Hematopoietic multipotent progenitor cell treated with erythropoietin and hydrocortisone succinate and interleukin-3 and kit ligand, for 8 days (in vitro differentiated cells): Measurements from ENCODE around the gene RAB3IL1.

Experiments used
- DNase-seq: peaks from one replicate; pipeline ENCODE4 v3.0.0-alpha.2; 2015

RAB3IL1 gene

DNA sequence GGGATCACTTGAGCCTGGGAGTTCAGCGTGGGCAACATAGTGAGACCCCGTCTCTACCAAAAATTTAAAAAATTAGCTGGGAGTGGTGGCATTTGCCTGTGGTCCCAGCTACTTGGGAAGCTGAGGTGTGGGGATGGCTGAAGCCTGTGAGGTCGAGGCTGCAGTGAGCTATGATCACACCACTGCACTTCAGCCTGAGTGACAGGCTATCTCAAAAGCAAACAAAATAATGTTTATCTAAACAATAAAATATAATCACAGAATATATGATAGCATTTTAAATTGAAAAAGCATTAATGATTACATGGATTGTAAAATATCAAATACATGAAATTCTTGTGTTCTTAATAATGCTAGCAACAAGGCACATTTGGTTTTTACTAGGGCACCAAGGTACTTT is 35.5 kb upstream of the RAB3IL1 start:
- no peak for DNase-seq

DNA sequence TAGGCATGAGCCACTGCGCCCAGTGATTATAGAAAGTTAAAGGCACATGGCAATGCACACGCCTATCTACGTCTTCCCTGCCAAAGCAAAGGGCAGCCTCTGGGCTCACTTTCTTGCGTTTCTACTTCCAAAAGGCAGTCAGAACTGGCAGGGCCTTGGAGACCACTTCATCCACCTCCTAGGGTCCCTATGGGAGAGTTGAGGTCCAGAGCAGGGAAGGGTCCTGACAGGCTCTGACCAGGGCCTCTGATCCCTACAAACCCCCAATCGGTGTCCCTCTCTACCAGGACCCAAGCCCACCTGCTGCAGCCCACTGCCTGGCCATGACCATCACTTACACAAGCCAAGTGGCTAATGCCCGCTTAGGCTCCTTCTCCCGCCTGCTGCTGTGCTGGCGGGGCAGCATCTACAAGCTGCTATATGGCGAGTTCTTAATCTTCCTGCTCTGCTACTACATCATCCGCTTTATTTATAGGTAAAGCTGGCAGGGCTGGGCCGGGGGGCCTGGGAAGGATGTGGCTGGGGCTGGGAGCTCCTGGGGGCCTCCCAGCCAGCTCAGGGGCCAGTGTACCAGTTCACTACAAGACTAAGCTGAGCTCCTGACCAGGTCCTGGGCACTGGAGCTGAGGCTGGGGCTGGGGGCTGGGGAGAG is 34.2 kb upstream of the RAB3IL1 start:
- DNase-seq: no peak

DNA sequence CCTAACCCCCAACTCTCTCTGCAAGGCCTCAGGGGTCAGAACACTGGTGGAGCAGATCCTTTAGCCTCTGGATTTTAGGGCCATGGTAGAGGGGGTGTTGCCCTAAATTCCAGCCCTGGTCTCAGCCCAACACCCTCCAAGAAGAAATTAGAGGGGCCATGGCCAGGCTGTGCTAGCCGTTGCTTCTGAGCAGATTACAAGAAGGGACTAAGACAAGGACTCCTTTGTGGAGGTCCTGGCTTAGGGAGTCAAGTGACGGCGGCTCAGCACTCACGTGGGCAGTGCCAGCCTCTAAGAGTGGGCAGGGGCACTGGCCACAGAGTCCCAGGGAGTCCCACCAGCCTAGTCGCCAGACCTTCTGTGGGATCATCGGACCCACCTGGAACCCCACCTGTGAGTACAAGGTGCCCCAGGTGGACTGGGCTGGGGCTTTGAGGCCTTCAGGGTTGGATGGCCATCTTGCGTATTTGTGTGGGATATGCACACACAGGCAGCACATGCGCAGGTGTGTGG is 32.7 kb upstream of the RAB3IL1 start, which contains the start of gene BEST1:
Gene BEST1 (plus strand): TSS at position 317 of the 513 bp plus-strand sequence. CDS start 1,456 bp downstream, outside the sequence.
- DNase-seq: no peak

DNA sequence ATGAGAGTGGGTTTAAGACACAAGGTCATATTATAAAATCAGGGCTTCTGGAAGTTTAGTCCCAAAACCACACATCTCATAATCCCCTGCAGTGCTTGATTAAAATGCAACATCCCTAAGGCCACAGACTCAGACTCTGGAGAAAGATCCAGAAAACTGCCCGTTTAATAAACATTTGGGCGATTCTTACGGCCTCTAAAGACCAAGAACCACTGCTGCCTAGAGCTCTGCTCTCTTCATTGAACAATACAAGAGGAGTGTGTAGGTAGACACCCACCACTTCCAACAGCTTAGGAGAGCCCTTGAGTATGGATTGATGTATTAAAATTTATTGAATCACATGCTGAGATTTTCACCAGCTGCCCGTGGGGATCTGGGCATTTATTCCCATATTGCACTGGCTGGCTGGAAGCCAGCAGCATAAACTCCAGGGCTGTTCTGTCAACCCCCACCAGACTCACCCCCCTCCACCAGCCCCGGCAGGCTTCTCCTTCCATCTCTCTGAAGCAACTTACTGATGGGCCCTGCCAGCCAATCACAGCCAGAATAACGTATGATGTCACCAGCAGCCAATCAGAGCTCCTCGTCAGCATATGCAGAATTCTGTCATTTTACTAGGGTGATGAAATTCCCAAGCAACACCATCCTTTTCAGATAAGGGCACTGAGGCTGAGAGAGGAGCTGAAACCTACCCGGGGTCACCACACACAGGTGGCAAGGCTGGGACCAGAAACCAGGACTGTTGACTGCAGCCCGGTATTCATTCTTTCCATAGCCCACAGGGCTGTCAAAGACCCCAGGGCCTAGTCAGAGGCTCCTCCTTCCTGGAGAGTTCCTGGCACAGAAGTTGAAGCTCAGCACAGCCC is 32.0 kb upstream of the RAB3IL1 start:
- DNase-seq: peak; percentile 77

DNA sequence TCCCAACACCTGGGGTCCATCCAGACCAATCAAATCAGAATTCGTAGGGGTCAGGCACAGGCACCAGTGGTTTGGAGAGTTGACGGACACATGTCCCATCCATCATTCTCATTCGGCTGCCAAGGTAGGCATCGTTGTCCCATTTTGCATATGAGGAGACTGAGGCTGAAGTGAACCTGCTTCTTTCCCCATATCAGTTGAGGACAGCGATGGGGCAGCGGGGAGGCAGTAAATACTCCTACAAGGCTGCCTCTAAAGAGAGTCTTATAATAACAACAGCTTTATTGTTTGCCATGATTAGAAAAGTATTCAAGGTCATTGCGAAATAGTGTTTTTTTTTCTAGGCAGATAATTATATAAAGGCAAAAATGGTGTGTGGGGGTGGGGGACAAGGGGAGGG is 31.1 kb upstream of the RAB3IL1 start:
- no peak for DNase-seq

DNA sequence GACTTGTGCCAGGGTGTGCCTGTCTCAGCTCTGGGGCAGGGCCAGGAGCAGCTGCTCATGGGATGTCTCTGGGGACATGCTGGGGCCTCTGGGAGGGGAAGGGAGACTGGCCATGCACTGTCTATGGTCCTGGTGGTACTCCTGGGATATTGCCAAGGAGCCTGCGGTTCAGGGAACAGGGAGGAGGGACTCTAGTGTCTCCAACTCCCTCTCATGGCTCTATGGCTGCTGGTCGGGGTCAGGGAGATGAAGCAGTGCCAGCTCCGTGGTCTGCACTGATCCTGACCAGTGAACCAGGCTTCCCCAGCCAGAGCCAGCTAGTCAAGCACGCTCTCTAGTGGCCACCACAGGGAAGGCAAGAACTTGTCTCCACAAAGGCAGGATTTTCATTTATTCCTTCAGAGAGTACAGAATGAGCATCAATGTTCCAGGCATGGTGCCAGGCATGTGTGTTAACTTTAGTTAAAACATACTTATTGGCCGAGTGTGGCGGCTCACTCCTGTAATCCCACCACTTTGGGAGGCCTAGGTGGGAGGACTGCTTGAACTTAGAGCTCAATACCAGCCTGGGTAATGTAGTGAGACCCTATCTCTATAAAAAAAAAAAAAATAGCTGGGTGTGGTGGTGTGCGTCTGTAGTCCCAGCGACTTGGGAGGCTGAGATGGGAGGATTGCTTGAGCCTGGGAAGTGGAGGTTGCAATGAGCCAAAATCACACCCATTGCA is 30.3 kb upstream of the RAB3IL1 start:
- peak; percentile 91 for DNase-seq

DNA sequence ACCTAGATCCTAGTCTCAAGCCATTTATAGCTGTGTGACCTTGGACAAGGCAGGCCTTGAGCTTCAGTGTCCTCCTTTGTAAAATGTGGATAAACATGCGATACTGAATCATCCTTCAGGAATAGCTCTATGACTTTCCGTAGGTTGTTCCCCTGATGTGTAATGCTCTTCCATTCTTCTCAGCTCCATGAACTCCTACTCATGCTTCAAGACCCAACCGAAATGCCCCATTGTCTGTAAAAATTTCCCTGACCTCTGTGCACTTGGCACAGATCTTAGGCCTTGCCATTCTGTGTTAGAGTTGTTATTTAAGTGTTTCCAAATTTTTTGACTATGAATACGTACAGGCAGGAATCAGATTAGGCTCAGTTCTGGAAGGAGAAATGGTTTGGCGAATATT is 29.5 kb upstream of the RAB3IL1 start:
- DNase-seq: no peak

DNA sequence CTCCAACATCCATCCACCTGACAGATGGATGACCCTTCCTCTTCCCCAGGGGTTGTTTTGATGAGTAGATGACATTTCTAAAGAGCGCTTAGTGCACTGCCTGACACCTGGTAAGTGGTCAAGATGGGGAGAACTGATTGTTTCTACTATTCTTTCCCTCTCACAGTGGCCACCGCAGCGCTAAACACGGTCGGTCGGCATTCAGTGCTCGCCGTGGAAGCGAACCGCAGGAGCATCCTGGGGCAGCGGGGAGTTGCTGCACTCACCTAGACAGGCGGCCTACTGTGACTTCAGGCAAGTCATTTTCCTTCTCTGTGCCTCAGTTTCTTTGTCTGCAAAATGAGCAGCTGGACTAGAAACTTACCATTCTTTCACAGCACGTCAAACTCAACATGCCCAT is 27.8 kb upstream of the RAB3IL1 start:
- DNase-seq: no peak

DNA sequence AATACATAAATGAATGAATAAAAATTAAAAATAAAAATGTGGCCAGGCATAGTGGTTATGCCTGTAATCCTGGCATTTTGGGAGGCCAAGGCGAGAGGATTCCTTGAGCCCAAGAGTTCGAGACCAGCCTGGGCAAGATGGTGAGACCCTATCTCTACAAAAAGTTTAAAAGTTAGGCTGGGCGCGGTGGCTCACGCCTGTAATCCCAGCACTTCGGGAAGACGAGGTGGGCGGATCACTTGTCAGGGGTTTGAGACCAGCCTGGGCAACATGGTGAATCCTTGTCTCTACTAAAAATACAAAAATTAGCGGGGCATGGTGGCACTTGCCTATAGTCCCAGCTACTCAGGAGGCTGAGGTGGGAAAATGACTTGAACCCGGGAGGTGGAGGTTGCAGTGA is 23.1 kb upstream of the RAB3IL1 start:
- DNase-seq: no peak

DNA sequence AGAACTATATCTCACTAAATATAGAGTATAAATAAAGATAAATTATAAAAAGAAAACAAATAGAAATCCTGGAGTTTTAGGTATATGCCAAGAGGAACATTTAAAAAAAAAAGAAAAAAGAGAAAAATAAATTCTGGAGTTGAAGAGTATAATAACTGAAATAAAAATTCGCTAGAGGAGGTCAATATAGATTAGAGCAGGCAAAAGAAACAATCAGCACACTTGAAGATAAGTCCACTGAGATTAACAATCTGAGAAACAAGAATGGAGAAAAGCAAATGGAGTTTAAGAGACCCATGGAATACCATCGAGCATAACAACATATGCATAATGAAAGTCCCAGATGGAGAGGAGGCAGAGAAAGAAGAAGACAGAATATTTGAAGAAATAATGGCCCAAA is 18.5 kb upstream of the RAB3IL1 start:
- DNase-seq: no peak

DNA sequence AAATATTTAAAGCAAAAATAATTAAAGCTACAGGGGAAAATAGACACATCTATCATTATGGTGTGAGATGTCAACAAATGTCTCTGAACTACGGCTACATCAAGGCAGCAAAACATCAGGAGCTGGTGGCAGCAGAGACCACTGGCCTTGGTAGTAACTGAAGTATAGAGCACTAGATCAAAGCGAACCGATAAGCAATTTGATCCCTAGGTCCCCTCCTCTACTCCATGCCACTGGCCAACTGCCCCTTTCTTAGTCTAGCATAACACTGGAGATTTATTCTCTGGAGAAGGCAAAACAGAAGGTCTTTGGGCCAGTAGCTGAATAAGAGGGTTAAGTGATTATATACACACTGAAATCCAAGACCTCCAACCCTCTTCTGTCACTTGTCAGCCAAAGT is 13.6 kb upstream of the RAB3IL1 start:
- no peak for DNase-seq

DNA sequence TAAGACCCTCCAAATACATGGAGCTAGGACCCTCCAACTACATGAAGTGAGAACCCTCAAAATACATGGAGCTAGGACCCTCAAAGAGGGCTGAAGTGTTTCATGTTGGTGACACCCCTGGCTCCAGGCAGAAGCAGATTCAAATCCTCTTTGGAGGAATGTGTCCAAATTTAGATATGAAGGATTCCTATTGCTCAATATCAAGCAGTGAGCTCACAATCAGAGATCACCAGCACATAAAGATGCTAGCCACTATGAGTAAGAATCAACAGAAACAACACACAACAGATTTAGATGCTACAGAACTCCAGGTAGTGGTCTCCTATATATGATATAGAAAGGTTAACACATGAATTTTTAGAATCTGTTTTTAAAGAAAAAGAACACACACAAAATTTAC is 11.2 kb upstream of the RAB3IL1 start:
- no peak for DNase-seq

DNA sequence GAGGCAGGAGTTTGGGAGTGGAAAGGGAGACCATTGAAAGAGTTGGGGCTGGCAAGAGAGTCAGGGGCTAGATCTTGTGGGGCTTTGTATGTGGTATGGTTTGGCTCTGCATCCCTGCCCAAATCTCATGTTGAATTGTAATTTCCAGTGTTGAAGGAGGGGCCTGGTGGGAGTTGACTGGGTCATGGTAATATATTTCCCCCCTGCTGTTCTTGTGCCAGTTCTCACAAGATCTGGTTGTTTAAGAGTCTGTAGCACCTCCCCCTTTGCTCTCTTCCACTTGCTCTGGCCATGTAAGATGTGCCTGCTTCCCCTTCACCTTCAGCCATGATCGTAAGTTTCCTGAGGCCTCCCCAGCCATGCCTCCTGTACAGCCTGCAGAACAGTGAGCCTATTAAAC is 10.1 kb upstream of the RAB3IL1 start:
- no peak for DNase-seq

DNA sequence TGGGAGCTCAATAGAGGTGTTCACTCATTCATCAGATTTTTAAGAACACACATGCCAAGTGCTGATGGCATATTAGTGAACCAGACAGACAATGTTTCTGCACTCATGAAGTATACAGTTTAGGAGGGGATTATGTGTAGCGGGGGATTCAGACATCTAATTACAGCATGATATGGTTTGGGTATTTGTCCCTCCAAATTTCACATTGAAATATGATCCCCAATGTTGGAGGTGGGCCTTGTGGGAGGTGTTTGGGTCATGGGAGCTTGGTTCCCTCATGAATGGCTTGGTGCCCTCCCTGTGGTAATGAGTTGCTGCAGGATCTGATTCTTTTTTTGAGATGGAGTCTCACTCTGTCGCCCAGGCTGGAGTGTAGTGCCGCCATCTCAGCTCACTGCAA is 8.9 kb upstream of the RAB3IL1 start:
- DNase-seq: no peak

DNA sequence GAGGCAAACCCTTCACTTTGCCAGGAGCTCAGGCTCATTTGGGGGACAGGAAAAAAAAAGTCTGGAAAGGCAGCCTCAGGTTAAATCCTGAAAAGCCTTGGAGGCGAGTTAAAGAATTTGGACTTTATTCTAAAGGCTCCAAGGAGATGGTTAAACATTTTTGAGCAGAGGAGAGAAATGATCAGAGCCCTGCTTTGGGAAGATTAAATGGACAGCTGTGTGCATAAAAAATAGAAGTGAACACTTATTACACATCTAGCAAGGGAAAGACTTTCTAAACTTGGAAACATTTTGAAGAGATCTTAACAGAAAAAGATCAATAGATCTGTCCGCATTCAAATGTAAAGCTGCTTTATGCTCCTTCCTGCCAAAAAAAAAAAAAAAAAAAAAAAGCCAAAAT is 8.4 kb upstream of the RAB3IL1 start:
- no peak for DNase-seq

DNA sequence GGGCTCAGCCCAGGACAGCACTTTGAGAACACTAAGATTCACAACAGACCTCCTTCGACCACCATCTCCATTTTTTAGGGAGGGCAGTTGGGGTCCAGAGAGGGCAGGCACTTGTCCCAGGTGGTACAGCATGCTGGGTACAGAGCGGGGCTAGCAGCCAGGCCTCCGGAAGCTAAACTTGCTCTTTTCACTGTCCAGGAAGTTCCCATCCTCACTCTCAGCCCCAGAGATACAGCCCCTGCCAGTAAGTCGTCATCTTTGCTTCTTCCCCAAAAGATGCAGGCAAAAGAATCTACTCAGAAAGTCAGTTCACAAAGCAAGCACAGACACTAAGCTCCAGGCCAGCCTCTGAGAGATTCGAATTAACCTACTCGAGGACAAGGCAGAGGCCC is 6.7 kb upstream of the RAB3IL1 start:
- no peak for DNase-seq

DNA sequence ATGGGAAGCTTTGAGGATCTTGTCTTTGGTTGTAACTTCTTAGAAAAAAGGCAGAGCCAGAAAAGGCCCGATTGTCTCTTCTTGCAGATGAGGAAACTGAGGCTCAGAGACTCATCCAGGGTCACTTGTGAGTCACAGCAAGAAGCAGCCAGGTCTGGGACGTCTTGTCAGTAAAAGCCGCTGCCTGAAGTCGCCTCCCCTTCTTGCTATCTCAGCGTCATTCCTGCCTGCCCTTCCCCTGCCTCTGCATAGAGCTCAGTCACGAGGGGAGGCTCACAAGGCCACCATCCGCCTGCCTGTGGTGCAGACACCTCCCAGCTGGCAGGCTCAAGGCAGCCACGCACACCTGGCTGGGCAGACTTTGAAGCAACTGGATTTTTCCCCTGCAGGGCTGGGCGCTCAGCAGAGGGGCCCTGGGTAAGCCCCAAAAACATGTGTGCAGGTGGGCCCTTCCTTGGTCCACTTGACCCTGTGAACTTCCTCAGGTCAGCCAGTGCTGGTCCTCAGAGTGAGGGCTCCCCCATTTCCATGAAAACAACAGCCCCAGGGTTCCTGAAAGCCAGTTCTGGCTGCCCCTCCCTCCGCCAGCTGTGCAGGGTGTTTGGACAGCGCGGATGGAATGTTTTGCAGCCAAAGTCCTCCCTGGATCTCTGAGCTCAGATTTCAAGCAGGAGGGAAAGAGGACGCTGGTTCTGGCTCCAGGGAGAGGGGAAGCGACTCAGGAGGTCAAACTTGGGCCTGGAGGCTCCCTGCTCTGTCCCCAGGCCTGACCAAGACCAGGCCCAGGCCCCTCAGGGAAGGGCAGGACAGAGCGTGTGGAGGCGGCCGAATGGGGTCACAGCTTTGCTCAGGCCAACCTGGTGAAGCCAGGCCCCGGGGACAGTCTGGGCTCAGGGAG is 6.0 kb upstream of the RAB3IL1 start:
- DNase-seq: peak; percentile 91

DNA sequence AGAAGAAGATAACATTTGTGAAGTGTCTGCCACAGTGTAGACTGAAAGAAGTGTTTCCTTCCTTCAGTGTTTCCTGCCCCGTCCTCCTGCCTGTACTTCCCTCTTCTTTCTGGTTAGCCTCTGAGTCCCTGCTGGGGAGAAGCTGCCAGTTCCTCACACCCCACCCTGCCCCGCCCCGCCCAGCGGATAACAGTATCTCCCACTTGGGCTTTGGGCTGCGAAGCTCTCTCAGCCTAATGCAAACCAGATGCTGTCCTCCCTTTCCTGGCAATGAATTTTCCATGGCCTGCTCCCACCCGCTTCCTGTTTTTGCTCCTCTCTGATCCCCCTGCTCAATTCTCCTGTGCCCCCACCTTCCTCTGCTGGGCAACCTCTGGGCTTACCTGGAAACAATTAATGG is 5.2 kb upstream of the RAB3IL1 start:
- peak; percentile 82 for DNase-seq

DNA sequence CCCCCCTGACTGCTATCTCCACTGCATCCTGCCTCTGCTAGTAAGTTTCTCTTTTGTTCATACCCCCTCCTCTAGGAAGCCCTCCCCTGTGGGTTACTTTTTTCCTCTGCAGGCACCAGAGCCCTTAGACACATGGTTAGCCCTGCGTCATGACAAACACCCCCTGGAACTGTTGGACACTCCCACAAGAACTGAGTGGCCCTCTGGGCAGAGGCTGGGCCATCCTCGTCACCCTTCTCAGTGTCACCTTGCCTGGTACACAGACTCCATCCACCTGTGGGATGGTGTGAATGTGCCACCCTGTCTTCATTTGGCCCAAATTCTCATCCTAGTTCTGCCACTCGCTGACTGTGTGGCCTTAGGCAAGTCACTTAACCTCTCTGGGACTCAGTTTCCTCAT is 4.1 kb upstream of the RAB3IL1 start:
- no peak for DNase-seq

DNA sequence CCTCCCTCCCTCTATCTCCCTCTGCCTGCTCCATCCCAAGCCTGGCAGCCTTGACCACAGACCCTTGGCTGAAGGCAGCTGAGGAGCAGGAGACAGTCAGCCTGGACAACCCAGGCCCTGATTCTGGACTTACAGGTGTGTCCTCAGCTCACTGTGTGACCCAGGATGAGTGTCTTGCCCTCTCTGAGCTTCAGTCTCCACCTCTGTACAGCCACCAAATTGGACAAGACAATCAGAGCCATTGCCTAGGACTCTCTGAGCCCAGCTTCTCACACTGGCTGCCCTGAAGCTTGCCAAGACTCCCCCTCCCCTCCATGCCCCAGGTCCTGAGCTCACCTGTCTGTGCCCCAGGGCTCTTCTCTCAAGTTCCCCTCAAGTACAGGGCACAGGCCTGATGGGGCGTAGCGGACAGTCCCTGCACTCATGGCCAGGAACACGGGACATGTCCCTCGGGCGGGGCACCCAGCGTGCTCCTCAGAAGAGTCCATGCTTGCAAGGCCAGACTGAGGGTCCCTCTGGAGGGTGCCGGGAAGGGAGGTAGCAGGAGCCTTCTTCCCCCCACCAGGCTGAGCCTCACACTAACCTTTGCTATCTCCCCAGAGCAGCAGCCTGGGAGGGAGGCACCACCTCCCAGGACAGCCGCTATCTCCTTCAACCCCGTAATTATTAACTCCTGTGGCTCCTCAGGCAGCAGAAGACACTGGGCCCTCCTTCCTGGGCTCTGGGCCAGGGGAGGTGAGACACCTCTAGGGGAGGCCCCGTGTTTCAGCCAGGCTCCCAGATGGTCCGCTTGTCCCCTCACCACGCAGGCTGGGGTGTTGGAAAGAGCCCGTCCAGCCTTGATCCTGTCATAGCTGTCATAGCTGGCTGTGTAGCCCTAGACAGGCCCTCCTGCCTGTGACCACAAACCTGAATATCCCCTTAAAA is 2.6 kb upstream of the RAB3IL1 start:
- peak; percentile 94 for DNase-seq

DNA sequence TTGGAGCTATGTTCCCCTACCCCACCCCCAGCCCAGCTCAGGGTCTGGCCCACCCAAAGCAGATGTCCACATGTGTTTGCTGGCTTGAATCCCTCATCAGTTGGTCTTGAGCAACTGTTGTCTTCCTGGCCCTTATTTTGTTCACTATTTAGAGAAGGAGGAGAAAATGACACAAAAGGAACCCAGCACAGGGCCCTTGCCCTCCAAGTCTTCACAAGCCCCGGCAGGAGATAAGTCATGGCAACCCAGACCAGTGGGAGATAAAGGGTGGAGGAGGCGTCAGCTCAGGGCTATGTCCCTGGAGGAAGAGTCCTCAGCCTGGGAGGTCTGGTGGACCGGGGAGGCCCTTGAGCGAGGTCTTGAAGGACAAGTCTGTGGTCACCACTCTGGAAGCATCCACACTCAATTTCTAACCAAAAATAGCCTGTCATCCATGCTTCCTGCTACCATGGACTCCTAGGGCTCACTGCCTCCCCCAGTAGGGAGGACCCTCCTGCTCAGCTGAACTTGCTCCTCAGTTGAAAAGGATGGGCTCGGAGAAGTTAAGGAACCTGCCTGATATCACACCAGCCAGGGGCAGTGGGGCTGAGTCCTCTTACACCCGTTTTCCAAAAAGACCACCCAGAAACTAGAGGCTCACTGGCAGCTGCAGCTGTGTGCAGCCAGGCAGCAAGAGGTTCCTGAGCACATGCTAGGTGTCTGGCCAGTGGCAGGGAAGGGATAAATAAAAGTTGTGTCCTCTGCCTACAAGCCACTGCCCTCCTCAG is 1.8 kb upstream of the RAB3IL1 start:
- peak; percentile 72 for DNase-seq
